Thyroid gland (tissue), 4 donors: ENCODE data around the gene ATG9B.

ENCODE experiments used
- CTCF ChIP-seq, 6 experiments: fragments of 200-600 bp in 3 of 6; fragments of 450-650 bp in 3 of 6; sonication (generic) in 3 of 6; IDR thresholded peaks; one replicate each; pipeline ENCODE4 v1.5.1; 2016 to 2019; ENCODE audit warnings: antibody characterized with exemption in 6 of 6, mild to moderate bottlenecking in 2 of 6, inconsistent platforms in 1 of 6, moderate library complexity in 1 of 6
- POLR2A ChIP-seq, 2 donors: fragments of 450-650 bp; IDR thresholded peaks; one replicate each; pipeline ENCODE4 v1.6.1; 2017; ENCODE audit warnings: antibody characterized with exemption in 2 of 2, mild to moderate bottlenecking in 2 of 2, moderate library complexity in 1 of 2

- TF ChIP-seq CTCF (IDR thresholded peaks at IDR 0.05) (no peak), POLR2A (IDR thresholded peaks at IDR 0.05) (no peak)
These were observed 24.6 kb downstream of the ATG9B start for GRCh38 chr7:150999497-151000230.
